SK-N-SH (cell line): ENCODE results near the gene PHACTR4.

Source experiments
- ELF1 ChIP-seq: IDR thresholded peaks from 2 replicates; pipeline ENCODE4 v1.4.0; 2012
- EP300 ChIP-seq, 2 experiments: IDR thresholded peaks; 2 replicates each; pipeline versions ENCODE4 v1.4.0 to v1.6.1; 2012; ENCODE audit warnings: borderline replicate concordance in 1 of 2, low read depth in 1 of 2, low read length in 1 of 2
- EZH2phosphoT487 ChIP-seq: fragments of 200-600 bp; sonication (generic); IDR thresholded peaks from 2 replicates; pipeline ENCODE4 v1.6.1; 2017; ENCODE audit warnings: low read depth, mixed run types, mild to moderate bottlenecking, antibody characterized with exemption, moderate library complexity, borderline replicate concordance
- MAX ChIP-seq: IDR thresholded peaks from 2 replicates; pipeline ENCODE4 v1.4.0; 2012; ENCODE audit warnings: low read depth
- MXI1 ChIP-seq: IDR thresholded peaks from 2 replicates; pipeline ENCODE4 v1.6.1; 2012; ENCODE audit warnings: mild to moderate bottlenecking, low read depth, low read length, improper control_type of control experiment
- RAD21 ChIP-seq: IDR thresholded peaks from 2 replicates; pipeline ENCODE4 v1.6.1; 2012; ENCODE audit warnings: mild to moderate bottlenecking, low read length
- RFX5 ChIP-seq: IDR thresholded peaks from 2 replicates; pipeline ENCODE4 v1.6.1; 2012; ENCODE audit warnings: mild to moderate bottlenecking, improper control_type of control experiment, low read length
- TCF12 ChIP-seq: IDR thresholded peaks from 2 replicates; pipeline ENCODE4 v1.4.0; 2012
- TF ChIP-seq, protein P1 (sequence below): fragments of 200-600 bp; sonication (generic); IDR thresholded peaks from 2 replicates; pipeline ENCODE4 v1.6.1; 2017; ENCODE audit warnings: antibody characterized with exemption, mild to moderate bottlenecking, moderate library complexity
- TF ChIP-seq, protein P2 (sequence below): IDR thresholded peaks from 2 replicates; pipeline ENCODE4 v1.4.0; 2012; ENCODE audit warnings: low read depth, borderline replicate concordance

DNA sequence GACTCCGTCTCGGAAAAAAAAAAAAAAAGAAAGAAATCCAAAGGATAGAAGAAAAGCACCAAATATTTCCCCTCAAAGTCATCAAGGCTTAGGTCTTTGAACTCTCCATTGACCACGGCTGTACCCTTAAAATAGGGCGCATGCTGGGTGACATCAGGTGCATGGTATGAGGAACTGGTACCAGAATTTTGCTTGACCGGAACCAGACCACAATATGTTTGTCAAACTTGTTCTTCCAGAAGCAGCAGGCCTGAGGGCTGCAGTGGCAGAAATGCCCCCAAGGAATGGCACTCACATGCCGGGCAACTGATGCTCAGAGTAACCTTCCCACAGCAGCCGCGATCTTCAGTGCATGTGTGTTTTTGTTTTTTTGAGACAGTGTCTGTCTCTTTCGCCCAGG, 157.3 kb downstream of the PHACTR4 start:
- TF ChIP-seq, protein P1, sequence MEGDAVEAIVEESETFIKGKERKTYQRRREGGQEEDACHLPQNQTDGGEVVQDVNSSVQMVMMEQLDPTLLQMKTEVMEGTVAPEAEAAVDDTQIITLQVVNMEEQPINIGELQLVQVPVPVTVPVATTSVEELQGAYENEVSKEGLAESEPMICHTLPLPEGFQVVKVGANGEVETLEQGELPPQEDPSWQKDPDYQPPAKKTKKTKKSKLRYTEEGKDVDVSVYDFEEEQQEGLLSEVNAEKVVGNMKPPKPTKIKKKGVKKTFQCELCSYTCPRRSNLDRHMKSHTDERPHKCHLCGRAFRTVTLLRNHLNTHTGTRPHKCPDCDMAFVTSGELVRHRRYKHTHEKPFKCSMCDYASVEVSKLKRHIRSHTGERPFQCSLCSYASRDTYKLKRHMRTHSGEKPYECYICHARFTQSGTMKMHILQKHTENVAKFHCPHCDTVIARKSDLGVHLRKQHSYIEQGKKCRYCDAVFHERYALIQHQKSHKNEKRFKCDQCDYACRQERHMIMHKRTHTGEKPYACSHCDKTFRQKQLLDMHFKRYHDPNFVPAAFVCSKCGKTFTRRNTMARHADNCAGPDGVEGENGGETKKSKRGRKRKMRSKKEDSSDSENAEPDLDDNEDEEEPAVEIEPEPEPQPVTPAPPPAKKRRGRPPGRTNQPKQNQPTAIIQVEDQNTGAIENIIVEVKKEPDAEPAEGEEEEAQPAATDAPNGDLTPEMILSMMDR = no peak
- TF ChIP-seq, protein P2, sequence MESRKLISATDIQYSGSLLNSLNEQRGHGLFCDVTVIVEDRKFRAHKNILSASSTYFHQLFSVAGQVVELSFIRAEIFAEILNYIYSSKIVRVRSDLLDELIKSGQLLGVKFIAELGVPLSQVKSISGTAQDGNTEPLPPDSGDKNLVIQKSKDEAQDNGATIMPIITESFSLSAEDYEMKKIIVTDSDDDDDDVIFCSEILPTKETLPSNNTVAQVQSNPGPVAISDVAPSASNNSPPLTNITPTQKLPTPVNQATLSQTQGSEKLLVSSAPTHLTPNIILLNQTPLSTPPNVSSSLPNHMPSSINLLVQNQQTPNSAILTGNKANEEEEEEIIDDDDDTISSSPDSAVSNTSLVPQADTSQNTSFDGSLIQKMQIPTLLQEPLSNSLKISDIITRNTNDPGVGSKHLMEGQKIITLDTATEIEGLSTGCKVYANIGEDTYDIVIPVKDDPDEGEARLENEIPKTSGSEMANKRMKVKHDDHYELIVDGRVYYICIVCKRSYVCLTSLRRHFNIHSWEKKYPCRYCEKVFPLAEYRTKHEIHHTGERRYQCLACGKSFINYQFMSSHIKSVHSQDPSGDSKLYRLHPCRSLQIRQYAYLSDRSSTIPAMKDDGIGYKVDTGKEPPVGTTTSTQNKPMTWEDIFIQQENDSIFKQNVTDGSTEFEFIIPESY = no peak
- TF ChIP-seq MAX (no peak), RAD21 (no peak), EZH2phosphoT487 (no peak), EP300 (IDR thresholded peaks at IDR 0.05; ENCODE audit: borderline replicate concordance in 1 of 2, low read depth in 1 of 2, low read length in 1 of 2) (no peak), TCF12 (no peak), RFX5 (no peak), MXI1 (no peak), ELF1 (no peak)
